Measurements from ENCODE around the gene APOB.

The APOB gene

GRCh38 chr2:20966061-20966595 lies 77.7 kb downstream of the APOB start:
- TF ChIP-seq, protein P1, sequence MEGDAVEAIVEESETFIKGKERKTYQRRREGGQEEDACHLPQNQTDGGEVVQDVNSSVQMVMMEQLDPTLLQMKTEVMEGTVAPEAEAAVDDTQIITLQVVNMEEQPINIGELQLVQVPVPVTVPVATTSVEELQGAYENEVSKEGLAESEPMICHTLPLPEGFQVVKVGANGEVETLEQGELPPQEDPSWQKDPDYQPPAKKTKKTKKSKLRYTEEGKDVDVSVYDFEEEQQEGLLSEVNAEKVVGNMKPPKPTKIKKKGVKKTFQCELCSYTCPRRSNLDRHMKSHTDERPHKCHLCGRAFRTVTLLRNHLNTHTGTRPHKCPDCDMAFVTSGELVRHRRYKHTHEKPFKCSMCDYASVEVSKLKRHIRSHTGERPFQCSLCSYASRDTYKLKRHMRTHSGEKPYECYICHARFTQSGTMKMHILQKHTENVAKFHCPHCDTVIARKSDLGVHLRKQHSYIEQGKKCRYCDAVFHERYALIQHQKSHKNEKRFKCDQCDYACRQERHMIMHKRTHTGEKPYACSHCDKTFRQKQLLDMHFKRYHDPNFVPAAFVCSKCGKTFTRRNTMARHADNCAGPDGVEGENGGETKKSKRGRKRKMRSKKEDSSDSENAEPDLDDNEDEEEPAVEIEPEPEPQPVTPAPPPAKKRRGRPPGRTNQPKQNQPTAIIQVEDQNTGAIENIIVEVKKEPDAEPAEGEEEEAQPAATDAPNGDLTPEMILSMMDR (IDR thresholded peaks at IDR 0.05; ENCODE audit: low read depth, low read length, missing control alignments) = no peak
- no peak for DNase-seq (ENCODE audit: low read depth)
- in situ Hi-C loops (cut with HindIII; ENCODE audit: low sequenced_read_pairs) = no loop called here
- no peak overlapping the region for H3K4me3 ChIP-seq (ENCODE audit: low read depth, low read length)

- in situ Hi-C loops (cut with HindIII; ENCODE audit: low sequenced_read_pairs) = no loop called here
- TF ChIP-seq, protein P1 (IDR thresholded peaks at IDR 0.05; ENCODE audit: low read depth, low read length, missing control alignments) = no peak
- DNase-seq (ENCODE audit: low read depth) = no peak
- no peak overlapping the region for H3K4me3 ChIP-seq (ENCODE audit: low read depth, low read length)
Observed at GRCh38 chr2:20965221-20965620, 78.7 kb downstream of the APOB start.

- no peak for DNase-seq (ENCODE audit: low read depth)
- TF ChIP-seq, protein P1 (IDR thresholded peaks at IDR 0.05; ENCODE audit: low read depth, low read length, missing control alignments) = no peak
- H3K4me3 ChIP-seq (ENCODE audit: low read depth, low read length) = no peak overlapping the region
- in situ Hi-C loops (cut with HindIII; ENCODE audit: low sequenced_read_pairs) = no loop called here
Observed at GRCh38 chr2:20963867-20964266, 80.0 kb downstream of the APOB start.

- TF ChIP-seq, protein P1 (IDR thresholded peaks at IDR 0.05; ENCODE audit: low read depth, low read length, missing control alignments) = peak; percentile 88
- no peak overlapping the region for H3K4me3 ChIP-seq (ENCODE audit: low read depth, low read length)
- in situ Hi-C loops (cut with HindIII; ENCODE audit: low sequenced_read_pairs) = no loop called here
- DNase-seq (ENCODE audit: low read depth) = peak; percentile 41
Observed at GRCh38 chr2:20962939-20963557, 80.8 kb downstream of the APOB start.

GRCh38 chr2:20961858-20962257 lies 82.0 kb downstream of the APOB start:
- no peak overlapping the region for H3K4me3 ChIP-seq (ENCODE audit: low read depth, low read length)
- in situ Hi-C loops (cut with HindIII; ENCODE audit: low sequenced_read_pairs) = no loop called here
- TF ChIP-seq, protein P1 (IDR thresholded peaks at IDR 0.05; ENCODE audit: low read depth, low read length, missing control alignments) = no peak
- no peak for DNase-seq (ENCODE audit: low read depth)

DNA sequence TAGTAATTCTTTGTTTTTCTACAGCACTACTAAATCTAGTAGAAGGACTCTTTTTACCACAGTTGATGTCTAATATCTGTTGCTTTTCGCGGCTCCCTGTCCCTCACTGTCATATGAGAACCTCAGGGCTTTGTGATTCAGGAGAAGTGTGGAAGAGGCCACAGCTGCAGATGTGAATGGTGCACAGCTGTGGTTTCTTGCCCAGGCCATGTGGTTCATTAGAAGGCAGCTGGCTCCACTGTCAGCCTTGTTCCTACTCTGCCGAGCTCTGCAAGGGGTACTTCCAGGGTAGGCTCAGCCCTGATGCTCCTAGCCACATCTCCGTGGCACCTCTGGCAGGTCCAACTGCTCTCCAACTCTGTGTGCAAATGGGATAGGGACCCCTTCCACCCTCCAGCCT lies 83.9 kb downstream of the APOB start:
- TF ChIP-seq, protein P1 (IDR thresholded peaks at IDR 0.05; ENCODE audit: low read depth, low read length, missing control alignments) = no peak
- in situ Hi-C loops (cut with HindIII; ENCODE audit: low sequenced_read_pairs) = no loop called here
- H3K4me3 ChIP-seq (ENCODE audit: low read depth, low read length) = no peak overlapping the region
- DNase-seq (ENCODE audit: low read depth) = no peak
